OCI-LY7 (cell line): ENCODE results near the gene RSPH9.

Source experiments
- EZH2phosphoT487 ChIP-seq: fragments of 200-600 bp; sonication (generic); IDR thresholded peaks from 2 replicates; pipeline ENCODE4 v1.6.1; 2018; ENCODE audit warnings: low read depth, borderline replicate concordance, mild to moderate bottlenecking, mixed run types, antibody characterized with exemption, low read length, moderate library complexity, mixed read lengths
- TF ChIP-seq, protein P1 (sequence below): fragments of 200-600 bp; sonication (generic); conservative IDR thresholded peaks from 2 replicates; pipeline ENCODE4 v1.5.1; 2014; ENCODE audit warnings: mild to moderate bottlenecking, antibody characterized with exemption, low read length, moderate library complexity, mixed read lengths

DNA sequence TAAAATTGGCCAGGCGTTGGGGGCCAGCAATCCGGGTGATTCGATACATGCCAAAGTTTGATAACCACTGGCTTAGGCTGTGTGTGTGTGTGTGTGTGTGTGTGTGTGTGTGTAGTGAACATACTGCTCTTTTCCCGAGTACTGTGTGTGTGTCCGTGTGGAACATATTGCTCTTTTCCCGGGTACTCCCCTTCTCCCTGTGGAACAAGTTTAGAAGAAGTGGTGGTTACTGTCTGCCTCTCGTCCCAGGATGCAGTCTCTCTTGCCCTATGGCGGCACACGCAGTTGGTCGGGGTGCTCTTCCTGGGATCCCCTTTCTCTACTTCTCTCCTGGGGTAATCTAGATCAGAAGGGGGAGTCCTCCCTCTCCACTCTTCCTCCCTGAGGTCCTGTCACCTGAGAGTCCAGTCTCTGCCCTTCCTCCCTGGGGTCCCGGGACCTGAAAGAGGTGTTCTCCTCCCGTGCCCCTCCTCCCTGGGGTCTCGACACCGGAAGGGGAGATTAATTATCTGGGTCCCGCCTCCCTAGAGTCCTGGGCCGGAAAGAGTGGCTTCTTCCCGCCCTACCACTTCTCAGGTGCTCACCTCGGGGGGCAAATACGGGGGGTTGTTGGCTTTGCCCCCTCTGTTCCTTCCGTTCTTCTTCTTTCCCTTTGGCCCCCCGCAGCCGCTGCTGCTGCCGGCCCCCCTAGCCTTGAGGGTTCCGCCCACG lies 16.3 kb upstream of the RSPH9 start:
- TF ChIP-seq, protein P1, sequence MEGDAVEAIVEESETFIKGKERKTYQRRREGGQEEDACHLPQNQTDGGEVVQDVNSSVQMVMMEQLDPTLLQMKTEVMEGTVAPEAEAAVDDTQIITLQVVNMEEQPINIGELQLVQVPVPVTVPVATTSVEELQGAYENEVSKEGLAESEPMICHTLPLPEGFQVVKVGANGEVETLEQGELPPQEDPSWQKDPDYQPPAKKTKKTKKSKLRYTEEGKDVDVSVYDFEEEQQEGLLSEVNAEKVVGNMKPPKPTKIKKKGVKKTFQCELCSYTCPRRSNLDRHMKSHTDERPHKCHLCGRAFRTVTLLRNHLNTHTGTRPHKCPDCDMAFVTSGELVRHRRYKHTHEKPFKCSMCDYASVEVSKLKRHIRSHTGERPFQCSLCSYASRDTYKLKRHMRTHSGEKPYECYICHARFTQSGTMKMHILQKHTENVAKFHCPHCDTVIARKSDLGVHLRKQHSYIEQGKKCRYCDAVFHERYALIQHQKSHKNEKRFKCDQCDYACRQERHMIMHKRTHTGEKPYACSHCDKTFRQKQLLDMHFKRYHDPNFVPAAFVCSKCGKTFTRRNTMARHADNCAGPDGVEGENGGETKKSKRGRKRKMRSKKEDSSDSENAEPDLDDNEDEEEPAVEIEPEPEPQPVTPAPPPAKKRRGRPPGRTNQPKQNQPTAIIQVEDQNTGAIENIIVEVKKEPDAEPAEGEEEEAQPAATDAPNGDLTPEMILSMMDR = no peak
- TF ChIP-seq EZH2phosphoT487 = no peak
